ENCODE data around the gene LCT.
A peak's percentile ranks its signal among the peaks of the same experiment; 100 is the strongest.
"Not testable (repeated sequence)": the region's sequence is repeated elsewhere in the genome, so short reads cannot be mapped to it uniquely, and the experiment has no call there.

Gene LCT

DNA sequence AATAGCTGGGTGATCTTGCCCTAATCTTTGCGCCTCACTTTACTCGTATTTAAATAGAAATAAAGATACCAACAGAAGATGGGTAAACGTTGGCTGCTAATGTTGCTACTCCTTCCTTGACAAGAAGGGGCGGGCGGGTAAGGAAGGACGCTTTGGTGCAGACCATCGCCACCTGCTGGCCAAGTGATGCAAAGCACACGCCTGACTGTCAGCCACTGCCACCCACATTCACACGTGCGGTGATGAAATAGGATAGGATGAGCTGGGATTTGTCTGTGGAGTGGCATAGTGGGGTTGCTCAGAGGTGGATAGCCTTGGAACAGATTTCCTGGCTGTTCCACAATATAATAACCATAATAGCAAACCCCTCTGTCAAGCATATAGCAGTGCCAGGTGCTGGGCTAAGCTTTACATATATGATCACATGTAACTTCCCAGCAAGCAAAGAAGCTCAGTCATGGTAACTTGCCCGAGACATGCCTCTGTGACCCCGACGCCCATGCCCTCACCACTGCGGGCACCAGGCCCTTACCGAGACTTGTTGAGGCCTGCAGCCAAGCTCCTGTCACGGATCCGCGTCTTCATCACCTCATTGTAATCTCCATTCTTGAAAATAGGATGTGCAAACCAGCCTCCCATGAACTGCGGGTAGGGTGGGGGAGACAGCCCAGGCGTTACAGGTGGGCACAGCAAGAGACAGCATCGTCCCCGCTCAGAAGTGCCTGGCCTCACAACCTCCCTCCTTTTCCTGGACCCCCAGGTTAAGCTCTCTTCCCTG, 39.3 kb downstream of the LCT start:
- DNase-seq, result peak; percentile 42 to 84 (median 60)

DNA sequence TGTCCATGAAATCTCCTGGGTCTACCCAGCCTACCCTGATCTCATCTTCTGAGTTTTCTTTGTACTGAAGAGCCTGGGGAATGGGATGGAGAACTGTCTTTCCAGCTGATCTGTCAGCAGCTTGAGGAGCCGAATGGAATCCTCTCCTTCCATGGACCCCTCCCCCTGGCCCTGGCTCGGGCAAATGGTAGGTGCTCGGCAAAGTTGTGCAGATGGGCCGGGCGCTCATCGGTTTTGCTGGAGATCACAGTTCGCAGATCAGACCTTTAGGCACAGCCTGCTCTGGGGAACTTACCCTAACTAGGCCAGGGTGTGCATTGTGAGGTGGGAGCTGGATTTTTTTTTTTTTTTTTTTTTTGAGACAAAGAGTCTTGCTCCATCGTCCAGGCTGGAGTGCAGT, 40.4 kb downstream of the LCT start:
- no peak for DNase-seq

- not testable (repeated sequence) for DNase-seq
These were observed 41.3 kb downstream of the LCT start for GRCh38 chr2:135795641-135796040.

- DNase-seq, result peak in 1 of 5 experiments; percentile 69
These were observed 44.4 kb downstream of the LCT start for GRCh38 chr2:135792401-135793150.

DNA sequence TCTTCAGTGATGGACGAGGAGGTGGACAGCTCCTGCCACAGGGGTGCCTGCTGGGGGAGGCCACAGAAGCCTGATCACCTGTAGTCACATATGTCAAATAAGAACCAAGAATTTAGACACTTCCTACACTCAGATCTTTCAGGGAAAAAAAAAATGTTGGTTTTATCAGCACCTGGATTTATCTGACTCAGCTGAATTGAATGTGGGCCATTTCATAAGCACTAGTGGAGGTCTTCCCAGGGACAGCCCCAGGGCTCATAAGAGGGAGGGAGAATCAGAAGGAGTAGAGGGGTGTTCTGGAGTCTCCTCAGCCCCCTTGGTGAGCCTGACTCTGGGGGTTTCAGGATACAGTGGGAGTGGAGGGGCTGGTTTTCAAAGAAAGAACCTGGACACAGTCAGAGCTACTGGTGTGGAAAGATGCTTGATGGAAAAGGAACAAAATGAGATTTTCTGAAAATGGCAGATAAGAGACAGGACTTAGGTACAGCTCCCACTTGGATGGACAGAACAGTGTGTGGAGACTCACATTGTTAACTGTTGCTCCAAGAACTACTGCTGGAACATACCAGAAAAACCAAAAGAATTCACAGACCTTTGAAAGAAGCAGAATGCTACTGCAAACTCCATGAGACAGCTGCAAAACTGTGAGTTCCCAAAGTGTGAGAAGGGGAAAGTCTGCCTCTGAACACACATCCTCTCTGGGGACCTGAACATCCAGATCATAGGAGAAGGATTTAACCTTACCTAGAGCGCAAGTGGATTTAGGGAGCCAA, 45.4 kb downstream of the LCT start:
- DNase-seq, result no peak

GRCh38 chr2:135790423-135790822, 46.6 kb downstream of the LCT start:
- no peak for DNase-seq

DNA sequence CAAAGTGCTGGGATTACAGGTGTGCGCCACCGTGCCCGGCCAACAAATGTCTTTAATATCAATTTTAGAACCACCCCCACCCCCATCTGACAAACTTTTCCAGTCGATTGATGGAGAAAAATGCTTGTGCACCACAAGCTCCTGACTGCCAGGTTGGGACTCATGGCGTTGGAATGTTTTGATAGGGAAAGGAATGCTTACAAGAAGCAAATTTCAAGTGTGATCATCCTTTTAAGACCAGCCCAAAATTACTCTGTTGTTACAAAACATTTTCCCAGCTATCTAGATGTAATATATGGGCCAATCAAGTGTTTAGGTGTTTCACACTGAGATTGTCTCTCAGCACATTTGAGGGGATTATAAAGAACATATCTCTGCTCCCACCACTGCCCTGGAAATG, 50.2 kb downstream of the LCT start:
- DNase-seq, result no peak

- peak in 1 of 5 experiments; percentile 13 for DNase-seq
These were observed 52.0 kb downstream of the LCT start for GRCh38 chr2:135785032-135785431.

- DNase-seq, result no peak
These were observed 53.5 kb downstream of the LCT start for GRCh38 chr2:135783439-135783838.

GRCh38 chr2:135782231-135782630, 54.8 kb downstream of the LCT start:
- no peak for DNase-seq

DNA sequence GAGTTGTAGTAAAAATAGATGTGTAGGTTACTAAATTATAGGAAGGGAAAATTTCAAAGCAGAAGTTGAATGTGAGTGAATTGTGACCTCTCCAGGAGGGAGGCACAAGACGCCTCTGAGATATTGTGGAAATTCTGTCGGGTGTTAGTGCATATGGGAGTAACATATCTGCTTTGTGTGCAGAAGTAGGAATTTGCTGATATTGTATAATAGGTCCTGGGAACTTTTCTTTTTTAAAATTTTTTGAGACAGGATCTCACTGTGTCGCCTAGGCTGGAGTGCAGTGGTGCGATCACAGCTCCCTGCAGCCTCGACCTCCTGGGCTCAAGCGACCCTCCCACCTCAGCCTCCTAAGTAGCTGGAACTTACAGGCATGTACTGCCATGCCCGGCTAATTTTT, 60.6 kb downstream of the LCT start:
- no peak for DNase-seq

- DNase-seq, result no peak
These were observed 61.6 kb downstream of the LCT start for GRCh38 chr2:135775420-135775819.

GRCh38 chr2:135773917-135774316, 63.1 kb downstream of the LCT start:
- DNase-seq, result no peak

GRCh38 chr2:135773319-135773718, 63.7 kb downstream of the LCT start:
- DNase-seq, result no peak

- no peak for DNase-seq
These were observed 68.1 kb downstream of the LCT start for GRCh38 chr2:135768863-135769262.

- no peak for DNase-seq
These were observed 74.5 kb downstream of the LCT start for GRCh38 chr2:135762530-135762929.

DNA sequence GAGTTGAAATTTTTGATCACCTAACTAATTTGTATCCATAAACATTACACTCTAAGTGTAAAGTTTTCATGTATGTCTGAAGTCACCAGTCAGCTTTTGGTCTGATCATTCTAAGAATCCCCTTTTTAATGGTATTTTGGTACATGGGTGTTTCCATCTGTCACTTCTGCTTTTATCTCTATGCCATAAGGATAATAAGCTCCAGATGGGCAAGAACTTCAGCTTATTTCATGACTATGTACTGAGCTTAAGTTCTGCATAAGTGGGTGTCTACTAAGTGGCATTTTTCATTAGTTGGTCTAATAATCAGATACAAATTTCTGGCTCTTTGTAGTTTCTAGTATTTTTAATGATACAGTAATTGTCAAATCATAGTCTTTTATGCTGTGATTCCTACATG, 75.0 kb downstream of the LCT start:
- DNase-seq, result no peak

GRCh38 chr2:135756692-135757091, 80.3 kb downstream of the LCT start:
- no peak for DNase-seq

GRCh38 chr2:135755573-135755972, 81.4 kb downstream of the LCT start:
- DNase-seq, result no peak

DNA sequence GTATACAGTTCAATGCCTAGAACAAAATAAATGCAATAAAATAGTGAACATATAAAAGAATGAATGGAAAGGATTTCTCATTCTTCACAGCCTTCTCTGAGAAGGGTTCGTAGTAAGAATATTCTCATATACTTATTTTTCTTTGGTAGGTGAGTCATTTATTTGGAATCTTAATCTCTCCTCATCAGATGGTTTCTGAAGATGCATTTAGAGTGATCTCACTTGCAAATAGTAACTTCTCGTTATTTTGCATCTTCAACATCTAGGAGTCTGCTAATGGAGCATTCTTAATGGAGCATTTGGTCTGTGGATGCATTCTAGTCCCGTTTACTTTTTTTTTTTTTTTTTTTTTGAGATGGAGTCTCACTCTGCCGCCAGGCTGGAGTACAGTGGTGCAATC, 91.4 kb downstream of the LCT start:
- DNase-seq, result no peak

DNA sequence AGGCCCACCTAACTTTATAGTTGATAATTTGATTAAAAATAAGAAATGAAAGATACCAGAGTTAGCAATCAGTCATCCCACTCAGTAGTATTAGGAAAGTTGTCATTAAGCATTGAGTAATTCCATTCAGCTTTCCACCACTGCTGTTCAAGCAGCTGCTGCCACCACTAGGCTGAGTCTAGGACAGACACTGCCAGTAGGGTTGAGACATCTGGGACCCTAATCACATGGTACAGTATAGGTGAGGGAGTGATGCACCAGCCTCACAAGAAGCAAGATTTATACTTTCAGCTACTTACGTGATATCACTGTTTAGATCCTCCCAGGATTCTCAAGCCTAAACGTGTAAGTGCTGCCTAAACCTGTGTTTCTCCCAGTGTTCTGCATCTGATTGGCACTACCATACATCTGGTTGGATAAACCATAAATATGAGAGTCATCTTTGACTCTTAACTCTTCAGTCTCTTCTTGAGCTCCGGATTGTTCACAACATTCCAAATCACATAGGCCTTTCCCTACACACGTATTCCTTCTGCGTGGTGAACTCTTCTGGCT, 92.1 kb downstream of the LCT start:
- peak in 1 of 5 experiments; percentile 61 for DNase-seq

- DNase-seq, result no peak
These were observed 93.1 kb downstream of the LCT start for GRCh38 chr2:135743860-135744259.

DNA sequence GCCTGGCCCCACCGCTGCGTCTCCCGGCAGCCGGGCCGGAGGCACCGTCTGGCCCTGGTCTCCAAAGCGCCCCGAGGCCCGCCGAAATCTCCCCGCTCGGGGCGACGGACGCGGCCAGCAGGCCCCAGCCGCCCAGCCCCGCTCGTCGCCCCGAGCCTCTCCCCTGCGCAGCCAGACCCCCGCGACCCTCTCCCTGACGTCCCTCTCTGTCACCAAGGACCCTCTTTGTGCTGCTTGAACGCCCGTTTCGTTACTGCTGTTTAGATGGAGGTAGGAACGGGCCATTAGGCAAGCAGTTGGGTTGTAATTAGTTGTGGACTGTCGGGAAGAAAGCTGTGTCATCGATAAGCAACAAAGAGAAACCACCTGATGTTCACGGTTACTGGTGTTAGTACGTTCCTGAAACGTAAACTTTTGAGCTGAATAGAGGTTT, 94.6 kb downstream of the LCT start:
- peak in 4 of 5 experiments; percentile 11 to 77 (median 28) for DNase-seq

Measured in T-helper 2 cell (primary cell).